Measurements from ENCODE around the gene FOXP2. TPM values are rescaled to one million over a fixed set of nuclear protein-coding genes. Genes with fewer than 3 reads are reported as not detected.
"Not testable (repeated sequence)": the region's sequence is repeated elsewhere in the genome, so short reads cannot be mapped to it uniquely, and the experiment has no call there.

Gene FOXP2
- total and polyA plus RNA-seq, 9 donors: 5.0 to 26.5 (median 15.0) TPM

DNA sequence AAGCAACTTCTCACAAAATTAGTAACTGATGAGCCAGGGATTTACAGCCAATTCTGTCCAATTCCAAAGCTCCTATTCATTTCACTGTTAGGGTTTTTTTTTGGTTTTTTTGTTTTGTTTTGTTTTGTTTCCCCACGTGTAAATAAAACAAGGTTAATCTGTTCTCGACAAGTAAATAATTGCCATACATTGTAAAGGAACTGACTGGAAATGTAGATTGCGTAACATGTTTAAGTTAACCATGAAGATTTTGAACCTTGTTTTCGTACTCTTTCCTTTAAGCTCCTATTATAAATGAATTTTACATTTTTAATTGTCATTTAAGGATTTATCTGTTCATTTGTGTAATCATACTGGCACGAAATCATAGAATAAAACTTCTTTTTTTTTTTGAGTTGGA lies 42.0 kb upstream of the FOXP2 start:
- Histone ChIP-seq H3K4me3 (no peak overlapping the region), H3K9me3 (no peaks in the 10 kb centered on the region), H3K36me3 (no peaks in the 10 kb centered on the region), H3K4me1 (ENCODE audit: insufficient read depth) (no peaks in the 10 kb centered on the region), H3K27me3 (no peaks in the 10 kb centered on the region), H3K27ac (no peak overlapping the region)
- DNase-seq: no peak
- 67 to 80% (median 69%) methylated on average over 5 of the region's 5 CpGs for WGBS, 3 donors
- TF ChIP-seq POLR2A (IDR thresholded peaks at IDR 0.05): no peak
- TF ChIP-seq, protein P1, sequence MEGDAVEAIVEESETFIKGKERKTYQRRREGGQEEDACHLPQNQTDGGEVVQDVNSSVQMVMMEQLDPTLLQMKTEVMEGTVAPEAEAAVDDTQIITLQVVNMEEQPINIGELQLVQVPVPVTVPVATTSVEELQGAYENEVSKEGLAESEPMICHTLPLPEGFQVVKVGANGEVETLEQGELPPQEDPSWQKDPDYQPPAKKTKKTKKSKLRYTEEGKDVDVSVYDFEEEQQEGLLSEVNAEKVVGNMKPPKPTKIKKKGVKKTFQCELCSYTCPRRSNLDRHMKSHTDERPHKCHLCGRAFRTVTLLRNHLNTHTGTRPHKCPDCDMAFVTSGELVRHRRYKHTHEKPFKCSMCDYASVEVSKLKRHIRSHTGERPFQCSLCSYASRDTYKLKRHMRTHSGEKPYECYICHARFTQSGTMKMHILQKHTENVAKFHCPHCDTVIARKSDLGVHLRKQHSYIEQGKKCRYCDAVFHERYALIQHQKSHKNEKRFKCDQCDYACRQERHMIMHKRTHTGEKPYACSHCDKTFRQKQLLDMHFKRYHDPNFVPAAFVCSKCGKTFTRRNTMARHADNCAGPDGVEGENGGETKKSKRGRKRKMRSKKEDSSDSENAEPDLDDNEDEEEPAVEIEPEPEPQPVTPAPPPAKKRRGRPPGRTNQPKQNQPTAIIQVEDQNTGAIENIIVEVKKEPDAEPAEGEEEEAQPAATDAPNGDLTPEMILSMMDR (IDR thresholded peaks at IDR 0.05): no peak
- TF ChIP-seq EP300 (IDR thresholded peaks at IDR 0.05): no peak
- intact Hi-C loops (cut with DNase I): no loop called here

DNA sequence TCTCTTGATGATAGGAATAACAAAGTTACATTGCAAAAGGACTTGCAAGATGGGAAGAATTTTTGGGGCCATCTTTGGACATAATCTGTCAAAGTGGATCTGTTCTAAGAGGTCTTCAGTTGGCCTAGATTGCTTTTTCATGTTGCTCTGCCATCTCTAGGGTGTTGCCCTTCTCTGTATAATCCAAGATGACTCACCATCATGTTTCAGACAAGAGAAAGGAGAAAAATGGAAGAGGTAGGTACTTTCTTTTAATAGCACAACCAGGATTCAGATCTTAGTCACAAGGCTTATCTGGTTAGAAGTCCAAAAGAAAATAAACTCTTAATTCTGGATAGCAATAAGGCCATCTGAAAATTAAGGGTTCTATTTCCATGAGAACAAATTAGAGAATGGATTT lies 38.7 kb upstream of the FOXP2 start:
- H3K27ac ChIP-seq: no peak overlapping the region
- intact Hi-C loops (cut with DNase I): no loop called here
- no peaks in the 10 kb centered on the region for H3K9me3 ChIP-seq
- TF ChIP-seq, protein P1 (IDR thresholded peaks at IDR 0.05): no peak
- no peak for TF ChIP-seq EP300 (IDR thresholded peaks at IDR 0.05)
- TF ChIP-seq POLR2A (IDR thresholded peaks at IDR 0.05): no peak
- DNase-seq: no peak
- no peaks in the 10 kb centered on the region for H3K4me1 ChIP-seq (ENCODE audit: insufficient read depth)
- no peak overlapping the region for H3K4me3 ChIP-seq
- no peaks in the 10 kb centered on the region for H3K36me3 ChIP-seq
- no peaks in the 10 kb centered on the region for H3K27me3 ChIP-seq

DNA sequence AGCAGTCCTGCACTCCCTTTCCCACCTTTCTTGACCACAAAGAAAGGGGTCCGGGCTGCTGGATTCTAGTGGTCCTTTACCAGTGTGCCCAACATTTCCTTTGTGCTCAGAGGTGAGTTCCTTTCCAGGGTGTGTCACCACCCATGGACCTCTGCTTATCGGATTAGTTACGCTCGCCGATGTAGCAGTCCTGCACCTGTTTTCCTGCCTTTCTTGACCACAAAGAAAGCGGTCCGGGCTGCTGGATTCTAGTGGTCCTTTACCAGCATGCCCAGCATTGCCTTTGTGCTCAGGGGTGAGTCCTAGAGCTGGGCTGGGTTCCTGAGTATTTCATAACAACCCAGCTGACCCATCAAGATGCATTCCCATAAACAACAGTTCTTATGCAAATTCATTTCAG lies 30.7 kb upstream of the FOXP2 start:
- intact Hi-C loops (cut with DNase I); H3K4me3 ChIP-seq; H3K27ac ChIP-seq; H3K4me1 ChIP-seq (ENCODE audit: insufficient read depth); H3K36me3 ChIP-seq; H3K27me3 ChIP-seq; DNase-seq; H3K9me3 ChIP-seq: not testable (repeated sequence)
- WGBS, 3 donors: 86 to 94% (median 94%) methylated on average over 7 of the region's 7 CpGs

DNA sequence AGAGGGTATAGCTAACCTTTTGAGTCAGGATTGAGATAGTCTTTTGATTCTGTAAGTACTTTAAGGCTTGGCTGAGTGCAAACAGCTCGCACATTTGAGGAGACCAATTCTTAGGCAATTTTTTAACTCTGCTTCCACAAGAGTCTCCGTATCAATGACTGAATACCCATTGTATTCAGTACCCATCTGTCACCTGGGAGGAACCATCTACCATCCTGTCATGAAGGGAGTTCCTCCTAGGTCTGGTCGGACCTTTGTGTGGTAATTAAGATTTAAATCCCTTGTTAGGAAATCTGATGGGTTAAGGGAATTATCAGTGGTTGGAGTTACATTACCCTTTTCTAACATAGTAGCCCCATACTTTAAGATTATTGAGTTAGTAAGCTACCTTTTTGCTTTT lies 30.3 kb upstream of the FOXP2 start:
- intact Hi-C loops (cut with DNase I): not testable (repeated sequence)
- WGBS, 3 donors: 91 to 93% (median 92%) methylated on average over 3 of the region's 3 CpGs

DNA sequence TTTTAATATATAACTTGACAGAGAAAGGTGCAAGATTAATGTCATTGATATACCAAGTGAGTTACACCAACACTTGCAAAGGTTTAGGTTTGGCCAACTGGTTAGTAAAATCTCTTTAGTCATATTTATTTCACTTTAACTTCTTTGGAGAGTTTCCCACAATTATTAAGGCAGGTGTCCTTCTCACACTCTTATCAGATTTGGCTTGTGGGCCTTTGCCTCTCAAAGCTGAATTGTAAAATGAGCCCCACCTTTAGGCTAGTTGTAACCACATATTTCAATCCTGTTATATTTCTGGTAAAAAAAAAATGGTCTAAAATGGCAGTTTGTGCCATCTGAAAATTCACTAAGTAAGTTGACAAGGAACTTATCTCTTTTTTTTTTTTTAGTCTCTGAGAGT lies 26.6 kb upstream of the FOXP2 start:
- no peak for DNase-seq
- Histone ChIP-seq H3K27ac (no peak overlapping the region), H3K9me3 (no peaks in the 10 kb centered on the region), H3K4me1 (ENCODE audit: insufficient read depth) (no peaks in the 10 kb centered on the region), H3K36me3 (no peaks in the 10 kb centered on the region), H3K27me3 (no peaks in the 10 kb centered on the region), H3K4me3 (no peak overlapping the region)
- intact Hi-C loops (cut with DNase I): no loop called here
- TF ChIP-seq POLR2A (IDR thresholded peaks at IDR 0.05) (no peak), EP300 (IDR thresholded peaks at IDR 0.05) (no peak)
- TF ChIP-seq, protein P1 (IDR thresholded peaks at IDR 0.05): no peak

More for the DNA sequence above, 30.3 kb upstream of the FOXP2 start:
- H3K9me3 ChIP-seq; DNase-seq; H3K27ac ChIP-seq; H3K4me1 ChIP-seq (ENCODE audit: insufficient read depth); H3K36me3 ChIP-seq; H3K27me3 ChIP-seq; H3K4me3 ChIP-seq: not testable (repeated sequence)

DNA sequence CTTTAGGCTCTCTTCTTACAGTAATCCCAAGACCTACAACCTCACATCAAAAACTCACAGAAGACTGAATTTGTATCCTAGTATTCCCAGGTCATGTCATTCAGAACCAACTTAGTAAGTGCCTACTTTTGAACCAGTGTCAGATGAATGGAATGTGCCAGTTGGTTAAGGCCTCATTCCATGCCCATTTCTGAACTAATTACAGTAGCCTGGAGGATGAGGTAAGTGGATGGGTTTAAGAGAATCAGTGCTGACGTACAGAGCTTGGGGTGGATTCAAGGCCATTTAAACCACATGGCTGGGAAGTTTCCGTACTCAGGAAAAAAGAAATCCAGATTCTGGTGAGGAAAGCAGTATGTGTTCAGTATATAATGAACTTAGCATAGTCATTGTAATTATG lies 21.9 kb upstream of the FOXP2 start:
- Histone ChIP-seq H3K27me3 (no peaks in the 10 kb centered on the region), H3K9me3 (no peaks in the 10 kb centered on the region), H3K27ac (no peak overlapping the region), H3K36me3 (no peaks in the 10 kb centered on the region), H3K4me3 (no peak overlapping the region), H3K4me1 (ENCODE audit: insufficient read depth) (no peaks in the 10 kb centered on the region)
- intact Hi-C loops (cut with DNase I): no loop called here
- no peak for TF ChIP-seq EP300 (IDR thresholded peaks at IDR 0.05)
- TF ChIP-seq POLR2A (IDR thresholded peaks at IDR 0.05): no peak
- TF ChIP-seq, protein P1 (IDR thresholded peaks at IDR 0.05): no peak
- no peak for DNase-seq
- 81 to 92% (median 89%) methylated on average over 2 of the region's 2 CpGs for WGBS, 3 donors

Data from ovary (tissue), 9 donors.